H9 (cell line): Measurements from ENCODE around the gene ONECUT3. TPM values are rescaled to one million over a fixed set of nuclear protein-coding genes. Genes with fewer than 3 reads are reported as not detected.

Experiments used
- DNase-seq: peaks from one replicate; pipeline ENCODE4 v3.0.0-alpha.2; 2017
- H2AFZ ChIP-seq: one replicate; pipeline ENCODE4 v1.6.1; 2013; ENCODE audit warnings: mild to moderate bottlenecking, low read length, control low read depth, moderate library complexity
- H2AK5ac ChIP-seq: 2 replicates; pipeline ENCODE4 v1.6.1; 2013; ENCODE audit warnings: low read length, control low read depth, mixed read lengths; ENCODE audit not compliant: insufficient read length
- H2BK120ac ChIP-seq: one replicate; pipeline ENCODE4 v1.6.1; 2013; ENCODE audit warnings: low read depth, mild to moderate bottlenecking, low read length, control low read depth, inconsistent platforms; ENCODE audit not compliant: poor library complexity, severe bottlenecking
- H2BK12ac ChIP-seq: 2 replicates; pipeline ENCODE4 v1.6.1; 2013; ENCODE audit warnings: low read length, control low read depth, mixed read lengths, low read depth; ENCODE audit not compliant: insufficient read length
- H2BK15ac ChIP-seq: 2 replicates; pipeline ENCODE4 v1.6.1; 2013; ENCODE audit warnings: low read depth, low read length, control low read depth
- H2BK20ac ChIP-seq: one replicate; pipeline ENCODE4 v1.6.1; 2013; ENCODE audit warnings: low read depth, mild to moderate bottlenecking, low read length, control low read depth, inconsistent platforms; ENCODE audit not compliant: poor library complexity, severe bottlenecking
- H2BK5ac ChIP-seq: 2 replicates; pipeline ENCODE4 v1.6.1; 2013; ENCODE audit warnings: low read length, control low read depth, mixed read lengths; ENCODE audit not compliant: insufficient read length
- H3K14ac ChIP-seq: 2 replicates; pipeline ENCODE4 v1.6.1; 2013; ENCODE audit warnings: low read length, control low read depth; ENCODE audit not compliant: insufficient read depth
- H3K18ac ChIP-seq: 2 replicates; pipeline ENCODE4 v1.6.1; 2013; ENCODE audit warnings: low read depth, mild to moderate bottlenecking, mixed read lengths, low read length, control low read depth; ENCODE audit not compliant: insufficient read length
- H3K23ac ChIP-seq: 2 replicates; pipeline ENCODE4 v1.6.1; 2013; ENCODE audit warnings: low read length, control low read depth, mixed read lengths, low read depth; ENCODE audit not compliant: insufficient read length
- H3K23me2 ChIP-seq: 2 replicates; pipeline ENCODE4 v1.6.1; 2013; ENCODE audit warnings: low read depth, mild to moderate bottlenecking, mixed read lengths, low read length, control low read depth; ENCODE audit not compliant: insufficient read length, poor library complexity, severe bottlenecking
- H3K27ac ChIP-seq: 2 replicates; pipeline ENCODE4 v1.5.1; 2013; ENCODE audit warnings: low read length, control low read depth, mixed read lengths, low read depth; ENCODE audit not compliant: insufficient read length
- H3K27me3 ChIP-seq: 2 replicates; pipeline ENCODE4 v1.6.1; 2013; ENCODE audit warnings: low read length, control low read depth, inconsistent platforms; ENCODE audit not compliant: insufficient read depth
- H3K4ac ChIP-seq: 2 replicates; pipeline ENCODE4 v1.6.1; 2013; ENCODE audit warnings: low read depth, mild to moderate bottlenecking, control low read depth, inconsistent platforms, low read length, moderate library complexity
- H3K4me1 ChIP-seq: 2 replicates; pipeline ENCODE4 v1.6.1; 2013; ENCODE audit warnings: low read length, control low read depth, inconsistent platforms; ENCODE audit not compliant: insufficient read depth
- H3K4me2 ChIP-seq: 2 replicates; pipeline ENCODE4 v1.6.1; 2013; ENCODE audit warnings: low read length, control low read depth, mixed read lengths; ENCODE audit not compliant: insufficient read length, insufficient read depth
- H3K56ac ChIP-seq: 2 replicates; pipeline ENCODE4 v1.6.1; 2013; ENCODE audit warnings: low read depth, mild to moderate bottlenecking, mixed read lengths, low read length, control low read depth; ENCODE audit not compliant: insufficient read length
- H3K79me1 ChIP-seq: 2 replicates; pipeline ENCODE4 v1.6.1; 2013; ENCODE audit warnings: low read depth, mild to moderate bottlenecking, moderate library complexity, low read length, control low read depth, inconsistent platforms; ENCODE audit not compliant: insufficient read depth, poor library complexity, severe bottlenecking
- H3K79me2 ChIP-seq: 2 replicates; pipeline ENCODE4 v1.6.1; 2013; ENCODE audit warnings: low read length, control low read depth, inconsistent platforms; ENCODE audit not compliant: insufficient read depth
- H3K9ac ChIP-seq: 2 replicates; pipeline ENCODE4 v1.6.1; 2013; ENCODE audit warnings: low read length, control low read depth, mixed read lengths; ENCODE audit not compliant: insufficient read length; ENCODE audit errors: extremely low read depth
- H3K9me3 ChIP-seq: one replicate; pipeline ENCODE4 v1.6.1; 2013; ENCODE audit warnings: low read depth, low read length, inconsistent platforms; ENCODE audit not compliant: control insufficient read depth
- H3T11ph ChIP-seq: one replicate; pipeline ENCODE4 v1.6.1; 2013; ENCODE audit warnings: mild to moderate bottlenecking, low read length, control low read depth, inconsistent platforms
- H4K20me1 ChIP-seq: one replicate; pipeline ENCODE4 v1.6.1; 2013; ENCODE audit not compliant: control insufficient read depth, insufficient read length, insufficient read depth
- H4K5ac ChIP-seq: 2 replicates; pipeline ENCODE4 v1.6.1; 2013; ENCODE audit warnings: low read depth, mild to moderate bottlenecking, mixed read lengths, low read length, control low read depth; ENCODE audit not compliant: insufficient read length
- H4K8ac ChIP-seq: replicated peaks from 2 replicates; pipeline ENCODE4 v1.6.1; 2013; ENCODE audit warnings: low read length, control low read depth, mixed read lengths, low read depth; ENCODE audit not compliant: insufficient read length
- H4K91ac ChIP-seq: 2 replicates; pipeline ENCODE4 v1.6.1; 2013; ENCODE audit warnings: low read depth, mild to moderate bottlenecking, moderate library complexity, mixed read lengths, low read length, control low read depth; ENCODE audit not compliant: insufficient read length
- H3K27ac Mint-ChIP-seq, 3 experiments: 2 replicates in 2 of 3; 3 replicates in 1 of 3; pipeline ENCODE4 v1.8.0; 2020 to 2021; ENCODE audit warnings: mixed read lengths in 3 of 3, mild to moderate bottlenecking in 1 of 3, moderate library complexity in 1 of 3
- H3K27me3 Mint-ChIP-seq: 2 replicates; pipeline ENCODE4 v1.8.0; 2021; ENCODE audit warnings: low read depth, mild to moderate bottlenecking, moderate library complexity, mixed read lengths
- H3K36me3 Mint-ChIP-seq, 3 experiments: 2 replicates in 2 of 3; 3 replicates in 1 of 3; pipeline ENCODE4 v1.8.0; 2020 to 2021; ENCODE audit warnings: low read depth in 3 of 3, mixed read lengths in 3 of 3; ENCODE audit not compliant: insufficient read depth in 1 of 3
- H3K4me1 Mint-ChIP-seq, 2 experiments: 2 replicates each; pipeline ENCODE4 v1.8.0; 2020; ENCODE audit warnings: mixed read lengths in 2 of 2
- H3K4me3 Mint-ChIP-seq, 2 experiments: 2 replicates in 1 of 2; 3 replicates in 1 of 2; pipeline ENCODE4 v1.8.0; 2020 to 2021; ENCODE audit warnings: mild to moderate bottlenecking in 2 of 2, mixed read lengths in 2 of 2, moderate library complexity in 1 of 2
- H3K9me3 Mint-ChIP-seq, 2 experiments: 2 replicates in 1 of 2; 3 replicates in 1 of 2; pipeline ENCODE4 v1.8.0; 2020; ENCODE audit warnings: mild to moderate bottlenecking in 2 of 2, mixed read lengths in 2 of 2, moderate library complexity in 1 of 2
- CTCF ChIP-seq: fragments of 200-600 bp; sonication (generic); conservative IDR thresholded peaks from 3 replicates; pipeline ENCODE4 v1.8.0; 2021; ENCODE audit warnings: antibody characterized with exemption, mild to moderate bottlenecking
- WGBS: extraction: QIAGEN DNeasy Blood & Tissue Kit; methylation state at CpG from one replicate; pipeline ENCODE4 v1.1.7; 2013; ENCODE audit warnings: missing lambda C conversion rate, low lambda C conversion rate, mixed read lengths; ENCODE audit not compliant: insufficient read length; ENCODE audit errors: extremely low coverage; 5-methylcytosine and 5-hydroxymethylcytosine counted together
- total RNA-seq: library from RNA; stranded (reverse); gene quantifications from 2 replicates; pipeline ENCODE4 v1.2.1, GENCODE V29; 2021

The ONECUT3 gene
- total RNA-seq, 1 experiment from 2014 or later, result 0.04 TPM

- H4K20me1 ChIP-seq, result no peaks in the 10 kb centered on the region
- no peak for DNase-seq
- H2AFZ ChIP-seq, result no peak overlapping the region
- H3K27ac Mint-ChIP-seq, result no peak overlapping the region
- no peaks in the 10 kb centered on the region for H3K9me3 ChIP-seq
- no peak overlapping the region for H3K18ac ChIP-seq
- H3K23ac ChIP-seq, result no peak overlapping the region
- H3K4me1 ChIP-seq, result no peaks in the 10 kb centered on the region
- H3K9me3 Mint-ChIP-seq, result no peaks in the 10 kb centered on the region
- peaks cover 12 to 43% (median 36%) of the 10 kb centered on the region in 3 experiments for H3K36me3 Mint-ChIP-seq
- no peak overlapping the region for H3K27ac ChIP-seq
- no peak overlapping the region for H2BK5ac ChIP-seq
- no peak overlapping the region for H4K5ac ChIP-seq
- H3K4me1 Mint-ChIP-seq, result peaks cover 3 to 10% of the 10 kb centered on the region in 2 experiments; a peak in 1 of 4 replicates
- H2BK15ac ChIP-seq, result no peak overlapping the region
- no peak for TF ChIP-seq CTCF
- H3K27me3 Mint-ChIP-seq, result no peaks in the 10 kb centered on the region
- WGBS, result no CpG with 5 or more reads among the region's 19 CpGs
- no peak overlapping the region for H3K9ac ChIP-seq
- no peak overlapping the region for H3K4ac ChIP-seq
- H4K8ac ChIP-seq, result no peak overlapping the region
- H2BK12ac ChIP-seq, result no peak overlapping the region
- no peak overlapping the region for H3K4me3 Mint-ChIP-seq
- no peak overlapping the region for H3T11ph ChIP-seq
- no peak overlapping the region for H2BK20ac ChIP-seq
- H3K27me3 ChIP-seq, result no peaks in the 10 kb centered on the region
- no peak overlapping the region for H3K4me2 ChIP-seq
- H3K79me2 ChIP-seq, result no peaks in the 10 kb centered on the region
- H3K23me2 ChIP-seq, result no peaks in the 10 kb centered on the region
- H2BK120ac ChIP-seq, result no peak overlapping the region
- no peak overlapping the region for H4K91ac ChIP-seq
- no peaks in the 10 kb centered on the region for H3K79me1 ChIP-seq
- no peak overlapping the region for H2AK5ac ChIP-seq
- no peak overlapping the region for H3K56ac ChIP-seq
- H3K14ac ChIP-seq, result no peak overlapping the region
Observed at GRCh38 chr19:1822210-1822609, 68.9 kb downstream of the ONECUT3 start.
